H1 (cell line): ENCODE measurements around the gene PRX. TPM values are rescaled to one million over a fixed set of nuclear protein-coding genes. Genes with fewer than 3 reads are reported as not detected.

Source experiments
- CTCF ChIA-PET: fragments of 300-600 bp; sonication (Branson Sonifier 250); formaldehyde crosslinking; loops from one replicate; lab custom pipeline; 2021; ENCODE audit not compliant: partially characterized antibody; lab: Charles Lee
- POLR2A ChIA-PET: fragments of 300-600 bp; sonication (Branson Sonifier 250); formaldehyde crosslinking; loops from one replicate; lab custom pipeline; 2021; ENCODE audit warnings: inconsistent platforms; ENCODE audit not compliant: partially characterized antibody; lab: Charles Lee
- DNase-seq, 2 experiments: peaks; one replicate each; pipeline versions ENCODE4 v3.0.0 to v3.0.0-alpha.2; 2010 to 2022; ENCODE audit warnings: low spot score in 2 of 2, low read depth in 1 of 2, mixed read lengths in 1 of 2
- FAIRE-seq: peaks from 2 replicates; lab custom pipeline; 2011; peaks lifted over from hg19 to GRCh38; lab: Jason Lieb, UNC
- H2AFZ ChIP-seq: 2 replicates; pipeline ENCODE4 v1.8.1; 2012; ENCODE audit warnings: low read length, inconsistent platforms
- H2AK5ac ChIP-seq: 2 replicates; pipeline ENCODE4 v1.6.1; 2013; ENCODE audit warnings: low read depth, low read length
- H2BK120ac ChIP-seq: replicated peaks from 2 replicates; pipeline ENCODE3; 2013; ENCODE audit warnings: low read depth, low read length, inconsistent platforms
- H2BK12ac ChIP-seq: 2 replicates; pipeline ENCODE4 v1.6.1; 2013; ENCODE audit warnings: low read depth, low read length
- H2BK15ac ChIP-seq: 2 replicates; pipeline ENCODE4 v1.6.1; 2013; ENCODE audit warnings: low read length
- H2BK20ac ChIP-seq: 2 replicates; pipeline ENCODE4 v1.6.1; 2013; ENCODE audit warnings: low read length
- H2BK5ac ChIP-seq: 2 replicates; pipeline ENCODE4 v1.6.1; 2013; ENCODE audit warnings: low read depth, low read length
- H3K14ac ChIP-seq: 2 replicates; pipeline ENCODE4 v1.6.1; 2013; ENCODE audit warnings: inconsistent platforms; ENCODE audit not compliant: insufficient read length
- H3K18ac ChIP-seq: 2 replicates; pipeline ENCODE4 v1.6.1; 2013; ENCODE audit warnings: low read length; ENCODE audit errors: extremely low read depth
- H3K23ac ChIP-seq: 2 replicates; pipeline ENCODE4 v1.6.1; 2013; ENCODE audit warnings: inconsistent platforms; ENCODE audit not compliant: insufficient read length
- H3K23me2 ChIP-seq: 2 replicates; pipeline ENCODE4 v1.6.1; 2013; ENCODE audit warnings: low read depth, low read length
- H3K27ac ChIP-seq: 2 replicates; pipeline ENCODE4 v1.6.1; 2011; ENCODE audit warnings: low read depth, low read length, inconsistent platforms
- H3K27me3 ChIP-seq, 4 experiments: replicated peaks in 1 of 4; 1 replicate in 1 of 4; 2 replicates in 3 of 4; pipeline versions ENCODE4 v1.6.1 to v1.8.1; 2011 to 2013; ENCODE audit warnings: low read length in 3 of 4, mild to moderate bottlenecking in 3 of 4, inconsistent platforms in 2 of 4, mixed read lengths in 2 of 4, moderate library complexity in 1 of 4; ENCODE audit not compliant: control insufficient read depth in 3 of 4, insufficient read depth in 3 of 4; ENCODE audit errors: extremely low read depth in 1 of 4
- H3K36me3 ChIP-seq, 4 experiments: 2 replicates each; pipeline versions ENCODE4 v1.6.1 to v1.8.1; 2011 to 2013; ENCODE audit warnings: mild to moderate bottlenecking in 4 of 4, low read length in 3 of 4, moderate library complexity in 2 of 4, control low read depth in 1 of 4, inconsistent platforms in 1 of 4; ENCODE audit not compliant: insufficient read depth in 4 of 4, control insufficient read depth in 2 of 4
- H3K4ac ChIP-seq: replicated peaks from 2 replicates; pipeline ENCODE3; 2013; ENCODE audit warnings: low read length, low read depth, mixed read lengths, inconsistent platforms; ENCODE audit not compliant: insufficient read length
- H3K4me1 ChIP-seq, 4 experiments: replicated peaks in 1 of 4; 1 replicate in 1 of 4; 2 replicates in 3 of 4; pipeline versions ENCODE4 v1.6.1 to v1.8.1; 2011 to 2013; ENCODE audit warnings: low read length in 3 of 4, inconsistent platforms in 2 of 4, mixed read lengths in 1 of 4; ENCODE audit not compliant: insufficient read depth in 4 of 4, control insufficient read depth in 3 of 4
- H3K4me2 ChIP-seq, 2 experiments: 2 replicates each; pipeline versions ENCODE4 v1.6.1 to v1.8.1; 2011 to 2013; ENCODE audit warnings: low read depth in 2 of 2, low read length in 2 of 2, control low read depth in 1 of 2, inconsistent platforms in 1 of 2, mild to moderate bottlenecking in 1 of 2; ENCODE audit not compliant: insufficient read depth in 1 of 2
- H3K4me3 ChIP-seq, 4 experiments: fragments of 200-600, 300-600 bp in 1 of 4; sonication (generic), shearing (Covaris generic), sonication (Bioruptor Twin) in 1 of 4; 2 replicates each; pipeline versions ENCODE4 v1.5.1 to v1.8.1; 2011 to 2016; ENCODE audit warnings: low read length in 4 of 4, low read depth in 3 of 4, control low read depth in 2 of 4, inconsistent platforms in 2 of 4, mild to moderate bottlenecking in 2 of 4, mixed read lengths in 1 of 4, moderate library complexity in 1 of 4; ENCODE audit not compliant: insufficient read depth in 2 of 4; ENCODE audit errors: extremely low read depth in 1 of 4
- H3K56ac ChIP-seq: replicated peaks from 2 replicates; pipeline ENCODE3; 2013; ENCODE audit warnings: low read depth, mild to moderate bottlenecking, mixed read lengths, low read length, inconsistent platforms; ENCODE audit not compliant: insufficient read length
- H3K79me1 ChIP-seq: 2 replicates; pipeline ENCODE4 v1.6.1; 2013; ENCODE audit warnings: low read depth, low read length, control low read depth
- H3K79me2 ChIP-seq, 2 experiments: 2 replicates each; pipeline versions ENCODE4 v1.6.1 to v1.8.1; 2012 to 2013; ENCODE audit warnings: low read length in 2 of 2, mild to moderate bottlenecking in 2 of 2, inconsistent platforms in 1 of 2; ENCODE audit not compliant: insufficient read depth in 2 of 2, control insufficient read depth in 1 of 2
- H3K9ac ChIP-seq, 4 experiments: replicated peaks in 1 of 4; 1 replicate in 1 of 4; 2 replicates in 3 of 4; pipeline versions ENCODE4 v1.6.1 to v1.8.1; 2011 to 2013; ENCODE audit warnings: low read depth in 3 of 4, low read length in 3 of 4, control low read depth in 2 of 4, mild to moderate bottlenecking in 2 of 4, moderate library complexity in 2 of 4, inconsistent platforms in 1 of 4; ENCODE audit errors: extremely low read depth in 1 of 4
- H3K9me3 ChIP-seq, 2 experiments: 2 replicates each; pipeline versions ENCODE4 v1.6.1 to v1.8.1; 2012 to 2013; ENCODE audit warnings: mild to moderate bottlenecking in 2 of 2, moderate library complexity in 2 of 2, control low read depth in 1 of 2, inconsistent platforms in 1 of 2, low read depth in 1 of 2, low read length in 1 of 2, mixed read lengths in 1 of 2; ENCODE audit not compliant: insufficient read depth in 2 of 2
- H4K20me1 ChIP-seq, 2 experiments: replicated peaks in 1 of 2; 2 replicates each; pipeline versions ENCODE3 to v1.8.1; 2011 to 2013; ENCODE audit warnings: inconsistent platforms in 2 of 2, low read length in 2 of 2, mild to moderate bottlenecking in 1 of 2; ENCODE audit not compliant: insufficient read depth in 2 of 2, control insufficient read depth in 1 of 2
- H4K5ac ChIP-seq: 2 replicates; pipeline ENCODE4 v1.6.1; 2013; ENCODE audit warnings: low read length, low read depth, mixed read lengths, inconsistent platforms; ENCODE audit not compliant: insufficient read length
- H4K8ac ChIP-seq: 2 replicates; pipeline ENCODE4 v1.8.0; 2013; ENCODE audit warnings: mild to moderate bottlenecking, moderate library complexity, low read length, inconsistent platforms; ENCODE audit not compliant: insufficient read depth; ENCODE audit errors: extremely low read depth
- H4K91ac ChIP-seq: replicated peaks from 2 replicates; pipeline ENCODE3; 2013; ENCODE audit warnings: low read length, mixed read lengths, inconsistent platforms; ENCODE audit not compliant: insufficient read length
- GABPA ChIP-seq: IDR thresholded peaks from 2 replicates; pipeline ENCODE4 v1.6.1; 2011; ENCODE audit warnings: mild to moderate bottlenecking, low read length, moderate library complexity, borderline replicate concordance; ENCODE audit not compliant: insufficient read depth
- POLR2A ChIP-seq, 2 experiments: IDR thresholded peaks; 1 replicate in 1 of 2; 2 replicates in 1 of 2; pipeline ENCODE4 v1.6.1; 2011; ENCODE audit warnings: low read depth in 2 of 2, low read length in 2 of 2, mild to moderate bottlenecking in 2 of 2; ENCODE audit errors: control extremely low read depth in 1 of 2
- SP1 ChIP-seq: IDR thresholded peaks from 2 replicates; pipeline ENCODE4 v1.6.1; 2011; ENCODE audit warnings: low read depth, low read length
- WGBS, 2 experiments: shearing (Covaris generic) in 1 of 2; methylation state at CpG; one replicate each; pipeline versions ENCODE4 v1.1.6 to v1.1.7; 2013 to 2015; ENCODE audit warnings: low lambda C conversion rate in 2 of 2, mixed read lengths in 2 of 2, inconsistent platforms in 1 of 2, low coverage in 1 of 2, missing lambda C conversion rate in 1 of 2; ENCODE audit not compliant: insufficient replicate concordance in 2 of 2, insufficient coverage in 1 of 2, insufficient read length in 1 of 2; ENCODE audit errors: extremely low coverage in 1 of 2, missing lambda C conversion rate in 1 of 2; 5-methylcytosine and 5-hydroxymethylcytosine counted together
- polyA plus RNA-seq, 7 experiments: library from polyadenylated mRNA; depleted of rRNA in 3 of 7; stranded (reverse) in 5 of 7; unstranded in 2 of 7; fragments of >200 nt in 5 of 7; fragments of 200-250 nt in 2 of 7; gene quantifications; 1 replicate in 5 of 7; 2 replicates in 1 of 7; 4 replicates in 1 of 7; pipeline versions ENCODE4 v1.2.1 to v1.2.3, GENCODE V29; 2011 to 2013; ENCODE audit warnings: missing spikeins in 2 of 7, mixed read lengths in 2 of 7
- total RNA-seq: library from RNA; stranded (reverse); fragmentation: NEBNext Ultra II Directional; extraction: Animal tissue kit (Norgen Biotek cat#: 25700); gene quantifications from 2 replicates; pipeline ENCODE4 v1.2.1, GENCODE V29; 2021
- TF ChIP-seq, protein P1 (sequence below): IDR thresholded peaks from 2 replicates; pipeline ENCODE4 v1.6.1; 2012; ENCODE audit warnings: low read length, inconsistent platforms

The PRX gene
- total and polyA plus RNA-seq, 2 of the 8 experiments (the other 6 are each of a cell fraction or from before 2014, with no cell fraction given), result 2.8 to 5.8 TPM

DNA sequence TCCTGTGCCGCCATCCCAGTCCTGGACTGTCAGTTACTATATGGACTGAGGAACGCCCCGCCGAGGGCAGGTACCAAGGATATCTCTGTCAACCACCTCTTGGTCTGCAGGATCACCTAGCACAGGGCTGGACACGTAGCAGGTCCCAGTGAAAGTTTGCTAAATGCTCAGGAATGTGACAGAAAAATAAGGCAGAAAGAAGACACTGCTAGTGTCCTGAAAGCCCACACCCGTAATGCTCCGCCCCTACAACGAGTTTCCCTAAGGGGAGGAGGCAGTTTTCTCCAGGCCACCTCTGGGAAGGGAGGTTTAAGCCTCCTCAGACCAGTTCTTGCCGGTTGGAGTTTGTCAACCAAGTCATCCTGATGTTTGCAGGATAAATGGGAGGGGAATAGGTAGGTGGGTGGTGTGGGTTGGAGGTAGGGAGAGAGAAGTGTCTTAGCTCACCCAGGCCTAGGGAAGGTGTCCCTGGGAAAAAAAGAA is 32.6 kb upstream of the PRX start:
- Histone ChIP-seq H3K9ac (0 out of 7 replicates have a peak overlapping the region, but pooled peaks of 2 of the 4 experiments have one; percentile 52 to 57), H3K23me2 (peaks cover 7% of the 10 kb centered on the region; the same call in 1 of the 2 replicates), H2AK5ac (peak overlapping the region; percentile 48; the same call in 1 of the 2 replicates), H3K79me2 (peaks cover 0 to 23% of the 10 kb centered on the region in 2 experiments; a peak in 2 of 4 replicates), H3K4me3 (no peak overlapping the region), H2BK15ac (peak overlapping the region; percentile 95; the same call in 1 of the 2 replicates), H3K4me2 (peak overlapping the region; percentile 37 to 57; a peak in 3 of 4 replicates), H4K5ac (peak overlapping the region; percentile 16), H3K36me3 (peaks cover 8 to 13% (median 10%) of the 10 kb centered on the region in 4 experiments; a peak in 6 of 8 replicates), H3K23ac (no peak overlapping the region), H3K18ac (no peak overlapping the region), H2AFZ (no peak overlapping the region), H3K14ac (no peak overlapping the region), H3K4me1 (peaks cover 3 to 9% (median 7%) of the 10 kb centered on the region in 4 experiments; a peak in 6 of 7 replicates), H2BK12ac (peak overlapping the region; percentile 94), H4K8ac (peak overlapping the region; percentile 81; the same call in 1 of the 2 replicates), H3K79me1 (no peaks in the 10 kb centered on the region; the same call in 1 of the 2 replicates), H3K4ac (no peak overlapping the region), H3K9me3 (no peaks in the 10 kb centered on the region), H4K20me1 (peaks cover 0 to 4% of the 10 kb centered on the region in 2 experiments), H2BK120ac (no peak overlapping the region), H4K91ac (no peak overlapping the region), H3K56ac (no peak overlapping the region), H3K27ac (peak overlapping the region; percentile 65; the same call in 1 of the 2 replicates), H3K27me3 (no peaks in the 10 kb centered on the region), H2BK20ac (peak overlapping the region; percentile 61; the same call in 1 of the 2 replicates), H2BK5ac (peak overlapping the region; percentile 63; the same call in 1 of the 2 replicates)
- DNase-seq, result peak in 1 of 2 experiments; percentile 50
- WGBS, 2 experiments, result 76% methylated on average over 9 of the region's 9 CpGs; no CpG with 5 or more reads in 1 of the 2 experiments
- FAIRE-seq, result no peak
- ChIA-PET POLR2A (interaction anchor here (1.2 to 4.0 kb wide), 5 partner anchors 8 to 36 kb away, joined by 3 to 27 read pairs (median 7); partner anchors contain the start of gene PRX), CTCF (interaction anchor here (1.3 to 5.1 kb wide), 2 partner anchors 8 to 19 kb away, joined by 3 to 29 read pairs; partner anchors contain the start of gene BLVRB)
- TF ChIP-seq, protein P1, sequence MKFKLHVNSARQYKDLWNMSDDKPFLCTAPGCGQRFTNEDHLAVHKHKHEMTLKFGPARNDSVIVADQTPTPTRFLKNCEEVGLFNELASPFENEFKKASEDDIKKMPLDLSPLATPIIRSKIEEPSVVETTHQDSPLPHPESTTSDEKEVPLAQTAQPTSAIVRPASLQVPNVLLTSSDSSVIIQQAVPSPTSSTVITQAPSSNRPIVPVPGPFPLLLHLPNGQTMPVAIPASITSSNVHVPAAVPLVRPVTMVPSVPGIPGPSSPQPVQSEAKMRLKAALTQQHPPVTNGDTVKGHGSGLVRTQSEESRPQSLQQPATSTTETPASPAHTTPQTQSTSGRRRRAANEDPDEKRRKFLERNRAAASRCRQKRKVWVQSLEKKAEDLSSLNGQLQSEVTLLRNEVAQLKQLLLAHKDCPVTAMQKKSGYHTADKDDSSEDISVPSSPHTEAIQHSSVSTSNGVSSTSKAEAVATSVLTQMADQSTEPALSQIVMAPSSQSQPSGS, result no peak
- TF ChIP-seq SP1, result 0 out of 2 replicates have a peak, but pooled peaks have one; percentile 23
- peak in 1 of 2 experiments; percentile 55; a peak in 1 of 3 replicates for TF ChIP-seq POLR2A (IDR thresholded peaks at IDR 0.05; ENCODE audit: control extremely low read depth in 1 of 2, low read depth in 2 of 2, low read length in 2 of 2)
- no peak for TF ChIP-seq GABPA
